ENCODE data around the gene MARCHF4. TPM values are rescaled to one million over a fixed set of nuclear protein-coding genes. Genes with fewer than 3 reads are reported as not detected.
A peak's percentile ranks its signal among the peaks of the same experiment; 100 is the strongest.

The MARCHF4 gene
- total RNA-seq, 1 experiment from 2014 or later = 1.9 TPM

DNA sequence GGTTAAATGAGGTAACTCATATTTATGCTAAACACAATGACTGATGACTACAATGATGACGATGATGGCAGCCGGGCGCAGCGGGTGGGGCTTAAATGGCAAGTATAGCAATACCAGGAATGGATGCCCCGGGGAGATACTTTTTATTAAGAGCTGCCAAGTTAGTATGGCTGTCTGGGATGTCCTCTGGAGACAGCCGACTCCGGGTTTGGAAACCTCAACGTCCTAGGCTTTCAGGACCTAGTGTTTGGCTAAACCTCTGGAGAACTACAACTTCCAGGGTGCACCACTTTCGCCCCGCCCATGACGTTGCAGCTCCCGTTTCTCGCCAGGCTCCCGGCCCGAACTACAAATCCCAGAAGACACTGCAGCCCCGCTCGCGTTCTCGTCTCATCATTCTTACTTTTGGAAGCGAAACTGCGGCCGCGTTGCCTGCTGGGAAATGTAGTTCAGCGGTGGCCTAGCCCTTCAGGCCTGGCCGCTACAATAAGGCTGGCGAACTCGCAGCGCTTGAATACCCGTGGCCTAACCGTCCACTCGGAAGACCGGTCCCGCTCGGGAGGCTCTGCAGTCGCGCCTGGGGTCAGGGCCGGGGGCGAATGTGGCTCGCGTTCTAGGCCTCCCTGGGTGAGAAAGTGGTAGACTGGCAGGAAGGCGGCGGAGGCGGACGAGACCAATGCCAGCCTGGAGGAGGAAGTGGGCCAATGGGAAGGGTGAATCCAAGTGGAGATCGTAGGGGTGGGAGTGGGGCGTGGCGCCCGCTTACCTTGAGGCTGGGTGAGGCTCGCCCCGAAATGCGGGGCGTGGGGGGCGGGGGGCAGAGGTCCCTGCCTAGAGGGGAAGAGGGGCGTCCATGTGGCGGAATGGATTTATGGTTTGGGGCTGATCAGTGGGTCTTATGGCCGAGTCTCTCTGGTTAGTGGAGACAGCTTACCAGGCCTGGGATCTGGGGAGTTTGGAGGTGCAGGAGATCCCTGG is 40.0 kb upstream of the MARCHF4 start, which contains the start of gene SMARCAL1:
TSS of gene SMARCAL1 (plus strand) at position 463 of the 978 bp plus-strand sequence. CDS start 2,221 bp downstream, outside the sequence.
- Histone ChIP-seq H3K9ac (ENCODE audit: low read length) (peak within 1 kb of the TSS; percentile 85), H3K27ac (ENCODE audit: low read length) (peak within 1 kb of the TSS; percentile 41), H3K9me2 (replicated peaks; ENCODE audit: low read length) (no peaks in the 10 kb centered on the region), H3K27me3 (ENCODE audit: low read length) (no peaks in the 10 kb centered on the region), H3K4me1 (ENCODE audit: insufficient read depth, low read length) (no peaks in the 10 kb centered on the region; the same call in 1 of the 2 replicates), H2AFZ (ENCODE audit: low read length) (peak within 1 kb of the TSS; percentile 95), H3K4me2 (ENCODE audit: low read length) (peak within 1 kb of the TSS; percentile 86), H3K9me3 (ENCODE audit: low read length) (no peaks in the 10 kb centered on the region), H3K79me2 (ENCODE audit: low read length) (peaks cover 6% of the 10 kb centered on the region; the same call in 1 of the 2 replicates), H3F3A (ENCODE audit: low read length, unreplicated experiment) (no peaks in the 10 kb centered on the region), H3K4me3 (ENCODE audit: low read length) (peak within 1 kb of the TSS; percentile 89), H4K20me1 (ENCODE audit: low read length) (no peaks in the 10 kb centered on the region), H3K36me3 (ENCODE audit: low read depth, low read length) (peaks cover 2% of the 10 kb centered on the region; the same call in 1 of the 2 replicates)
- CTCF ChIA-PET = interaction anchor here (0.6 kb wide), 1 partner anchor 302 kb away, joined by 3 read pairs; no protein-coding TSS in a partner anchor
- BruUV-seq (replicated peaks) = TSS peak; percentile 51
- POLR2A ChIA-PET (ENCODE audit: unreplicated experiment) = interaction anchor here (0.7 kb wide), 1 partner anchor 86 kb away, joined by 6 read pairs; the partner anchor contains the start of gene RPL37A
- DNase-seq (peak; percentile 98), ATAC-seq (peak; percentile 92)
- no peak for TF ChIP-seq EZH2phosphoT487 (IDR thresholded peaks at IDR 0.05; ENCODE audit: borderline replicate concordance, low read length)
- TF ChIP-seq, protein P1, sequence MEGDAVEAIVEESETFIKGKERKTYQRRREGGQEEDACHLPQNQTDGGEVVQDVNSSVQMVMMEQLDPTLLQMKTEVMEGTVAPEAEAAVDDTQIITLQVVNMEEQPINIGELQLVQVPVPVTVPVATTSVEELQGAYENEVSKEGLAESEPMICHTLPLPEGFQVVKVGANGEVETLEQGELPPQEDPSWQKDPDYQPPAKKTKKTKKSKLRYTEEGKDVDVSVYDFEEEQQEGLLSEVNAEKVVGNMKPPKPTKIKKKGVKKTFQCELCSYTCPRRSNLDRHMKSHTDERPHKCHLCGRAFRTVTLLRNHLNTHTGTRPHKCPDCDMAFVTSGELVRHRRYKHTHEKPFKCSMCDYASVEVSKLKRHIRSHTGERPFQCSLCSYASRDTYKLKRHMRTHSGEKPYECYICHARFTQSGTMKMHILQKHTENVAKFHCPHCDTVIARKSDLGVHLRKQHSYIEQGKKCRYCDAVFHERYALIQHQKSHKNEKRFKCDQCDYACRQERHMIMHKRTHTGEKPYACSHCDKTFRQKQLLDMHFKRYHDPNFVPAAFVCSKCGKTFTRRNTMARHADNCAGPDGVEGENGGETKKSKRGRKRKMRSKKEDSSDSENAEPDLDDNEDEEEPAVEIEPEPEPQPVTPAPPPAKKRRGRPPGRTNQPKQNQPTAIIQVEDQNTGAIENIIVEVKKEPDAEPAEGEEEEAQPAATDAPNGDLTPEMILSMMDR (conservative IDR thresholded peaks at IDR 0.05; ENCODE audit: low read depth, low read length) = no peak
- intact Hi-C loops (cut with micrococcal nuclease) = loop anchor here (1.0 to 5.0 kb wide), 2 partner anchors 86 to 255 kb away; partner anchors contain the start of gene RPL37A

DNA sequence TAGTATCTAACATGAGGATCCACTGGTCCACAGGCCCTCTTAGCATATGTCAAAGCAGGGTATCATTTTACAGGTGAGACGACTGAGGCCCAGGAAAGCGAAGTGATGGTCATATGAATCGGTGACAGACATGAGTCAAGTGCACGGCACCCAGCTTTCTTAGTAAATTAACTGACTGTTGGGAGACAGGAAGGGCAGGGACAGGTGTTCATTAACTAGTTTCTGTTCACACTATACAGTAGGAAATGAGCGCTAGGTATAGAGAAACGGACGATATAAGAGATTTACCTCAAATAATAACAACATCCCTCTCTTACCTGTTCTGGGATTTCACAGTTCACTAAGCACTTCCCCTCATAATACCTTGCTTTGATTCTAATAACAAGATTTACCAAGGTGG is 38.3 kb upstream of the MARCHF4 start:
- Histone ChIP-seq H3F3A (ENCODE audit: low read length, unreplicated experiment) (no peaks in the 10 kb centered on the region), H3K4me1 (ENCODE audit: insufficient read depth, low read length) (no peaks in the 10 kb centered on the region; the same call in 1 of the 2 replicates), H3K4me3 (ENCODE audit: low read length) (no peak overlapping the region), H2AFZ (ENCODE audit: low read length) (no peak overlapping the region), H3K27me3 (ENCODE audit: low read length) (peaks cover 4% of the 10 kb centered on the region; the same call in 1 of the 2 replicates), H3K4me2 (ENCODE audit: low read length) (no peak overlapping the region), H3K9me3 (ENCODE audit: low read length) (no peaks in the 10 kb centered on the region), H3K27ac (ENCODE audit: low read length) (no peak overlapping the region), H3K9ac (ENCODE audit: low read length) (no peak overlapping the region), H3K36me3 (ENCODE audit: low read depth, low read length) (no peaks in the 10 kb centered on the region), H3K9me2 (replicated peaks; ENCODE audit: low read length) (no peaks in the 10 kb centered on the region), H4K20me1 (ENCODE audit: low read length) (no peaks in the 10 kb centered on the region), H3K79me2 (ENCODE audit: low read length) (peaks cover 6% of the 10 kb centered on the region; the same call in 1 of the 2 replicates)
- ATAC-seq (no peak), DNase-seq (no peak)
- no TSS peak for BruUV-seq (replicated peaks)
- ChIA-PET CTCF (no interaction called here), POLR2A (ENCODE audit: unreplicated experiment) (no interaction called here)
- intact Hi-C loops (cut with micrococcal nuclease) = loop anchor here (5.0 kb wide), 1 partner anchor 257 kb away; no protein-coding TSS in a partner anchor
- TF ChIP-seq EZH2phosphoT487 (IDR thresholded peaks at IDR 0.05; ENCODE audit: borderline replicate concordance, low read length) (no peak), EZH2 (IDR thresholded peaks at IDR 0.05; ENCODE audit: low read length, unreplicated experiment) (no peak)
- TF ChIP-seq, protein P1 (conservative IDR thresholded peaks at IDR 0.05; ENCODE audit: low read depth, low read length) = no peak

Measured in PC-3 (cell line).